ENCODE measurements around the gene RNU2-63P. TPM values are rescaled to one million over a fixed set of nuclear protein-coding genes. Genes with fewer than 3 reads are reported as not detected.

RNU2-63P gene
- total RNA-seq, result not detected
- long read RNA-seq, result 0 reads

- peak within 1 kb of the TSS; percentile 84 for H3K27ac ChIP-seq
- intact Hi-C loops (cut with DNase I), result no loop called here
- no peaks in the 10 kb centered on the region for H3K27me3 ChIP-seq (ENCODE audit: low read depth)
- no peaks in the 10 kb centered on the region for H3K36me3 ChIP-seq
- H3K4me3 ChIP-seq, result peak within 1 kb of the TSS; percentile 67
- DNase-seq (peak; percentile 76), ATAC-seq (peak; percentile 94 to 98)
- no peaks in the 10 kb centered on the region for H3K9me3 ChIP-seq
- no peak for TF ChIP-seq CTCF (IDR thresholded peaks at IDR 0.05)
- H3K4me1 ChIP-seq, result no peaks in the 10 kb centered on the region
Observed at GRCh38 chr2:88016086-88016959, at the start of gene RNU2-63P. Gene RNU2-63P, minus strand, starts transcription at chr2:88016547.

- Histone ChIP-seq H3K27ac (no peak overlapping the region), H3K4me3 (no peak overlapping the region), H3K9me3 (no peaks in the 10 kb centered on the region), H3K4me1 (peaks cover 1% of the 10 kb centered on the region), H3K27me3 (ENCODE audit: low read depth) (no peaks in the 10 kb centered on the region), H3K36me3 (no peaks in the 10 kb centered on the region)
- intact Hi-C loops (cut with DNase I), result loop anchor here (5.0 kb wide), 1 partner anchor 96 kb away; no protein-coding TSS in a partner anchor
- TF ChIP-seq CTCF (IDR thresholded peaks at IDR 0.05), result no peak
- DNase-seq, result no peak
- no peak for ATAC-seq
Observed at GRCh38 chr2:88061295-88061694, 44.9 kb upstream of the RNU2-63P start.

- Histone ChIP-seq H3K36me3 (no peaks in the 10 kb centered on the region), H3K27me3 (ENCODE audit: low read depth) (no peaks in the 10 kb centered on the region), H3K4me3 (no peak overlapping the region), H3K27ac (no peak overlapping the region), H3K9me3 (no peaks in the 10 kb centered on the region), H3K4me1 (peaks cover 5% of the 10 kb centered on the region)
- intact Hi-C loops (cut with DNase I), result loop anchor here (5.0 kb wide), 1 partner anchor 96 kb away; no protein-coding TSS in a partner anchor
- ATAC-seq, result no peak
- no peak for TF ChIP-seq CTCF (IDR thresholded peaks at IDR 0.05)
- no peak for DNase-seq
Observed at GRCh38 chr2:88060907-88061275, 44.5 kb upstream of the RNU2-63P start.

- intact Hi-C loops (cut with DNase I), result loop anchor here (5.0 kb wide), 1 partner anchor 97 kb away; no protein-coding TSS in a partner anchor
- ATAC-seq, result peak; percentile 43 to 48
Observed at GRCh38 chr2:88059979-88060906, 43.9 kb upstream of the RNU2-63P start.

More at GRCh38 chr2:88059979-88060906, 43.9 kb upstream of the RNU2-63P start:
- Histone ChIP-seq H3K9me3 (no peaks in the 10 kb centered on the region), H3K27ac (no peak overlapping the region), H3K4me1 (peaks cover 5% of the 10 kb centered on the region), H3K4me3 (no peak overlapping the region), H3K36me3 (no peaks in the 10 kb centered on the region), H3K27me3 (ENCODE audit: low read depth) (no peaks in the 10 kb centered on the region)
- peak; percentile 74 for TF ChIP-seq CTCF (IDR thresholded peaks at IDR 0.05)
- no peak for DNase-seq

Measured in lower lobe of right lung (tissue), 2 donors.